GM12801 (cell line): ENCODE data around the gene CDK14.

Source experiments
- TF ChIP-seq, protein P1 (sequence below): IDR thresholded peaks from one replicate; pipeline ENCODE4 v1.5.1; 2011; ENCODE audit warnings: control low read depth; ENCODE audit not compliant: insufficient read length; ENCODE audit errors: extremely low read depth

Gene CDK14

DNA sequence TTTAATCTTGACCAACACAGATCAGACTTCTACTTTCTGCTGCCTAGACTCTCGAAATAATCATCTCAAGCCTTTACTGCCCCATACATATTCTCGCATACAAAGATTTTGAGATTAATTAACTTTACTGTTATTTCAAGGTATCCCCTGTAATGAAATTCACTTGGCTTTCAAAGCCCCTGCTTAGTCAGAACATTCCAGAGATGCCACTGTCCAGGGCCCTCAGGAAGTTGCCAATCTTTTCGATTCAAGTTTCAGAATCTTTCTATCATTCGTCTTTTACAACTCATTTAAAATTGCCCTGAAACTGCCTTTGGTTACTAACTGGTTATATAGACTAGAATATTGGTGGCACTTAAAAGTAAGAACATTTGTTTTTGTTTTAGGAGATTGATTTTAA is 320.2 kb downstream of the CDK14 start:
- TF ChIP-seq, protein P1, sequence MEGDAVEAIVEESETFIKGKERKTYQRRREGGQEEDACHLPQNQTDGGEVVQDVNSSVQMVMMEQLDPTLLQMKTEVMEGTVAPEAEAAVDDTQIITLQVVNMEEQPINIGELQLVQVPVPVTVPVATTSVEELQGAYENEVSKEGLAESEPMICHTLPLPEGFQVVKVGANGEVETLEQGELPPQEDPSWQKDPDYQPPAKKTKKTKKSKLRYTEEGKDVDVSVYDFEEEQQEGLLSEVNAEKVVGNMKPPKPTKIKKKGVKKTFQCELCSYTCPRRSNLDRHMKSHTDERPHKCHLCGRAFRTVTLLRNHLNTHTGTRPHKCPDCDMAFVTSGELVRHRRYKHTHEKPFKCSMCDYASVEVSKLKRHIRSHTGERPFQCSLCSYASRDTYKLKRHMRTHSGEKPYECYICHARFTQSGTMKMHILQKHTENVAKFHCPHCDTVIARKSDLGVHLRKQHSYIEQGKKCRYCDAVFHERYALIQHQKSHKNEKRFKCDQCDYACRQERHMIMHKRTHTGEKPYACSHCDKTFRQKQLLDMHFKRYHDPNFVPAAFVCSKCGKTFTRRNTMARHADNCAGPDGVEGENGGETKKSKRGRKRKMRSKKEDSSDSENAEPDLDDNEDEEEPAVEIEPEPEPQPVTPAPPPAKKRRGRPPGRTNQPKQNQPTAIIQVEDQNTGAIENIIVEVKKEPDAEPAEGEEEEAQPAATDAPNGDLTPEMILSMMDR, result no peak

DNA sequence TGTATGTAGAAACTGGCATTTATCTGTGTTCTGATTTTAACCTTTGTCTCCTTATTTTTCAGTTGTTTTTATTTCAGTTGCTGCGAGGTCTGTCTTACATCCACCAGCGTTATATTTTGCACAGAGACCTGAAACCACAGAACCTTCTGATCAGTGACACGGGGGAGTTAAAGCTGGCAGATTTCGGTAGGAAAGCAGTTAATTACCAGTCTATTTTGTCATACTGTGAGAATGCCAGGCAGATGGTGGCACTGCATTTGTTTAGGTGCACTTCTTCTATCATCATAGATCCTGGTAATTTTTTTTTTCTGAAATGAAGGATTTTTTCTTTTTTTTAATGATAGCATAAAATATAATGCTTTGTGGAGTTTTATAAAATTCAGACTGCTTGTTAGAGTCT is 321.4 kb downstream of the CDK14 start:
- TF ChIP-seq, protein P1, result no peak

DNA sequence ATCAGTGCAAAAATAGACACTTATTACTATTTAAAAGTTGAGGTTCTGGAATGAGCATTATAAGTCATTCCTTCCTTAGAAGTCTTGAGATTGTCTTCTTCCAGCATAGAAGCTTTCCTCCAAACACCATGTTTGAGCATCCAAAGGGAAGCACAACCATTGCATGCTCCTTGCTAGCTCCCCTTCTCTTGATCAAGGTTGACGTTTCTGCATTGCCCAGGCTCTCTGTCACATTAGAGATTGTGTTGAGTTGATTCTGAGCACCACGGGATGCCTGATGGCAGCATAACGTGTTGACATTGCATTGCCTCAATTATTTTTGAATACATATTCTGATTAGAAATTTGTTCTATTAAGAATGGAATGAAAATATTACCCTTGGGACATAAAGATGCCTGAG is 322.2 kb downstream of the CDK14 start:
- TF ChIP-seq, protein P1, result no peak

DNA sequence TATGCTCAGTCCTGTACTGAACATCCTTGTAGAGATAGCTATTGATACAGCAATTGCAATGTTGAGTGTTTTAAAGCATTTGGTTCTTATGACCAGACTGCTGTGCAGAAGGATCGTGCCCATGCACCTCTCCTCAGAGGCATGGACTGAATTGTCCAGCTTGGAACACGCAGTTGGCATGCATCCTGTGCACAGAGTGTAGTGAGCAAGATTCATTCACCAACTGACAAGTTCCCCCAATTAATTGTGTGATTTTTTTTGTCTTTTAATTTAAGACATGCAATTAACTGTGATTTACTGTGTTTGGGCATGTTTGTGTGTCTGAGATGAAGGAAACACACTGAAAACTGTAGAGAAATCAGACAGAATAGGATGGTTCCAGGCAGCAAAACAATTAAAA is 323.7 kb downstream of the CDK14 start:
- TF ChIP-seq, protein P1, result no peak

DNA sequence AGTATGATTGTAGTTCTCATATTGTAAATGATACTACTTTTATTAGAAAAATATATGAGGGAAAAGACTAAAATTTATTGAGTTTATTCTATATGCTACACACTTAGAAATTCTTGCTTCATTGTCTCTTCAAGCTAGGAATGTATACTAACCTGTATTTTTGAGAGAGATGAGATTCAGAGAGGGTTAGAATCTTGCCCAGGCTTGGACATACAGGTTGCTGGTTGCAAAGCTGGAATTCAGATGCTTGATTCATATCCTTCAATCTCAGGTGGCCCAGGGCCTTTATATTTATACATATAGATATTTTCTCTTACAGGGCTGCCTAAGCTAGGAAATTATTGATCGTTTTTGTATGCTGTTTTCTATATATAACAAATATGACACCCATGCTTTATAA is 324.2 kb downstream of the CDK14 start:
- TF ChIP-seq, protein P1, result no peak

DNA sequence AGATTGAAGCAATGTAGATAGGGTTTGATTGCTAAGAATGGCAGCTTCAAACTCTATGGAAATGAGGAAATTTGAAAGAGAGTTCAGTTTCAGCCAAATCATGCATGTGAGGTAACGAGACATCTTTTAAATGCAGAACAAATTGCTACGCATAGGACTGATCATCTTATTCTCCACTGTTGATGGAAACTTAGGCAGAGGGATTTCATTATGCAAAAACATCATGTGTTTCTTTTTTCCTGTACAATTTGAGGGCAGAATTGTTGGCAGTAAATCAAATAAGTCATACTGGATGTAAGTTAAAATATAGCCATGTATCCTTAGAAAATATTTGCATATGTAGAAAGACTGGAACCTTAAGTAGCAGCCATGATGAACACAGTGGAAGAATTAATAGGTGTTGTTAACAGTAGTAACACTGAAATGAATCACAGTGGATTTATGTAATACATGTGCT is 327.4 kb downstream of the CDK14 start:
- TF ChIP-seq, protein P1, result no peak

DNA sequence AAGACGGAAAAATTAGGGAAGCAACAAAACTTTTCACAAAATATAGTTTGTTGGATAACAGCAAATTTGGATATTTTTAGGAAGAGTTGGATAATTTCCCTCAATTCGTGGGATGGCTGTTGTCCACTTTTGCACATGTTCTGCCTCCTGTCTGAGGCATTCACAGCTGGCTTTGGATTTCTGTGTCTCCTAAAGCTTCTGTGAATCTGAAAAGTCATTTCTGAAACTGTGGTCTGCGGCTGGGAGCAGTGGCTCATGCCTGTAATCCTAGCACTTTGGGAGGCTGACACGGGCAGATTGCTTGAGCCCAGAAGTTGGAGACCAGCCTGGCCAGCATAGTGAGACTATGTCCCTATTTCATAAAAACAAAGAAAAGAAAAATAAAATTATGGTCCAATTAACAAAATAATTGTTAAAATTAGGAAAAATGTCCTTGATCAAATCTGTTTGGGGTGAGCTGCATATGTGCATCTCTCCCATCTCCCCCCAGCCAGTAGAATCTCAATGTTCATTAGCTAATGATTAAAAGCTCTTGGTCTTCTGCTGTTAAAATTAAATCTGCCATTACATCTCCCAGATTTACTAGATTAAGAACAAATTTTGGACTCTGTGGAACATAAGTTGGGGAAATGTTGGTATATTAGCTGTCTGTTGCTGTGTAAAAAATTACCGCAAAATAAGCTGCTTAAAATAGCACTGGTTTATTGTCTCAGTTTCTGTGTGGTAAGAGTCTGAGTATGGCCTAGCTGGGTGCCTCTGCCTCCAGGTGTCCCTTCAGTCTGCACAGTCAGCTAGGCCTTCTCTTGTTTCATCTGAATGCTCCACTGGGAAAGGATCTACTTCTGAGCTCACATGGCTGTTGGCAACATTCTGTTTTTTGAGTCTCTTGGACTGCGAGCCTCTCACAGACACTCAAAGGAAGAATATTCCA is 336.1 kb downstream of the CDK14 start:
- TF ChIP-seq, protein P1, result no peak
